NB4 (cell line): ENCODE data around the gene ETV6.
"Not testable (repeated sequence)": the region's sequence is repeated elsewhere in the genome, so short reads cannot be mapped to it uniquely, and the experiment has no call there.

Experiments
- DNase-seq: peaks from one replicate; pipeline ENCODE4 v3.0.0; 2010; ENCODE audit warnings: low read depth
- H3K4me3 ChIP-seq: one replicate; pipeline ENCODE4 v1.5.1; 2011; ENCODE audit warnings: mild to moderate bottlenecking, low read depth, low read length, moderate library complexity
- CTCF ChIP-seq: IDR thresholded peaks from one replicate; pipeline ENCODE4 v1.5.1; 2012; ENCODE audit warnings: low read depth, low read length
- MAX ChIP-seq: IDR thresholded peaks from 2 replicates; pipeline ENCODE4 v1.6.1; 2011; ENCODE audit warnings: low read depth, low read length
- MYC ChIP-seq: IDR thresholded peaks from 2 replicates; pipeline ENCODE4 v1.6.1; 2011; ENCODE audit warnings: low read depth, low read length
- POLR2A ChIP-seq: IDR thresholded peaks from 2 replicates; pipeline ENCODE4 v1.6.1; 2011; ENCODE audit warnings: mild to moderate bottlenecking; ENCODE audit not compliant: insufficient read length; ENCODE audit errors: extremely low read depth

ETV6 gene

GRCh38 chr12:11677093-11677492 lies 27.6 kb downstream of the ETV6 start:
- no peak for DNase-seq
- no peak for TF ChIP-seq POLR2A
- no peak for TF ChIP-seq MYC
- TF ChIP-seq MAX = no peak
- TF ChIP-seq CTCF = no peak
- no peak overlapping the region for H3K4me3 ChIP-seq

GRCh38 chr12:11677752-11678151 lies 28.3 kb downstream of the ETV6 start:
- TF ChIP-seq MYC (no peak), CTCF (no peak), MAX (no peak), POLR2A (no peak)
- no peak overlapping the region for H3K4me3 ChIP-seq
- no peak for DNase-seq

GRCh38 chr12:11678781-11679180 lies 29.3 kb downstream of the ETV6 start:
- H3K4me3 ChIP-seq = no peak overlapping the region
- TF ChIP-seq POLR2A (no peak), MAX (no peak), CTCF (no peak), MYC (no peak)
- no peak for DNase-seq

GRCh38 chr12:11681207-11681606 lies 31.7 kb downstream of the ETV6 start:
- TF ChIP-seq CTCF (no peak), MAX (no peak)
- DNase-seq = no peak
- no peak overlapping the region for H3K4me3 ChIP-seq

GRCh38 chr12:11681695-11682094 lies 32.2 kb downstream of the ETV6 start:
- H3K4me3 ChIP-seq, DNase-seq: not testable (repeated sequence)

- no peak for DNase-seq
- TF ChIP-seq MAX (no peak), MYC (no peak)
- H3K4me3 ChIP-seq = no peak overlapping the region
Observed at GRCh38 chr12:11684393-11684792, 34.9 kb downstream of the ETV6 start.

GRCh38 chr12:11684811-11685210 lies 35.3 kb downstream of the ETV6 start:
- no peak overlapping the region for H3K4me3 ChIP-seq
- no peak for TF ChIP-seq MAX
- TF ChIP-seq POLR2A = no peak
- no peak for TF ChIP-seq MYC
- no peak for TF ChIP-seq CTCF
- DNase-seq = no peak
